WERI-Rb-1 (cell line): ENCODE data around the gene GPRC5A.
"Not testable (repeated sequence)": the region's sequence is repeated elsewhere in the genome, so short reads cannot be mapped to it uniquely, and the experiment has no call there.

Experiments
- DNase-seq: peaks from one replicate; pipeline ENCODE4 v3.0.0-alpha.2; 2020
- H3K27ac ChIP-seq: fragments of 250-450 bp; sonication (Bioruptor Pico); 2 replicates; pipeline ENCODE4 v1.5.1; 2020; ENCODE audit warnings: mild to moderate bottlenecking, moderate library complexity
- H3K27me3 ChIP-seq: fragments of 250-450 bp; sonication (Bioruptor Pico); 2 replicates; pipeline ENCODE4 v1.5.1; 2021; ENCODE audit warnings: mild to moderate bottlenecking, low read depth, moderate library complexity; ENCODE audit not compliant: insufficient read depth, severe bottlenecking
- H3K36me3 ChIP-seq: fragments of 250-450 bp; sonication (Bioruptor Pico); 2 replicates; pipeline ENCODE4 v1.5.1; 2020; ENCODE audit warnings: mild to moderate bottlenecking, moderate library complexity
- H3K4me3 ChIP-seq: 2 replicates; pipeline ENCODE4 v1.5.1; 2011; ENCODE audit warnings: low read depth, mild to moderate bottlenecking, control low read depth, low read length
- H3K9me3 ChIP-seq: fragments of 250-450 bp; sonication (Bioruptor Pico); 2 replicates; pipeline ENCODE4 v1.5.1; 2021; ENCODE audit warnings: mild to moderate bottlenecking, moderate library complexity; ENCODE audit not compliant: severe bottlenecking
- TF ChIP-seq, protein P1 (sequence below): IDR thresholded peaks from 2 replicates; pipeline ENCODE4 v1.5.1; 2011; ENCODE audit warnings: low read depth, mild to moderate bottlenecking, control low read depth, inconsistent platforms, low read length

The GPRC5A gene

DNA sequence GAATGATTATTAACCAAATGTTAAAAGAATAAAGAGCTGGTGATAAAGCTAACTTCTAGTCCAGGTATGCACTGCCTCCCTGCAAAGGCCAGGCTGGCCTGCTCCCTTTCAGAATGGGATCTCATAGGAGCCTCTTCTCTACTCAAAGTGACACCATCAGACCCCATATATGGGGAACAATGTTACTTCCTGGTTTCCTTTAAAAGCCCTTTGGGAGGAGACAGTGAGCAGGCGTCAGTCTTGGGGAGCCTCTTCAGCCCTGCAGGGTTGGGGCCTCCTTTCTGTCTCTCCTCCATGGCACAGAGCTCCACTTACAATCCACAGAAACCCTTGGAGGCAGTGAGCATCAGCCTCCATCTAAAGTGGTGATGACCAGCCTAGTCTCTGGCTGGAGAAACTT lies 17.3 kb upstream of the GPRC5A start:
- TF ChIP-seq, protein P1, sequence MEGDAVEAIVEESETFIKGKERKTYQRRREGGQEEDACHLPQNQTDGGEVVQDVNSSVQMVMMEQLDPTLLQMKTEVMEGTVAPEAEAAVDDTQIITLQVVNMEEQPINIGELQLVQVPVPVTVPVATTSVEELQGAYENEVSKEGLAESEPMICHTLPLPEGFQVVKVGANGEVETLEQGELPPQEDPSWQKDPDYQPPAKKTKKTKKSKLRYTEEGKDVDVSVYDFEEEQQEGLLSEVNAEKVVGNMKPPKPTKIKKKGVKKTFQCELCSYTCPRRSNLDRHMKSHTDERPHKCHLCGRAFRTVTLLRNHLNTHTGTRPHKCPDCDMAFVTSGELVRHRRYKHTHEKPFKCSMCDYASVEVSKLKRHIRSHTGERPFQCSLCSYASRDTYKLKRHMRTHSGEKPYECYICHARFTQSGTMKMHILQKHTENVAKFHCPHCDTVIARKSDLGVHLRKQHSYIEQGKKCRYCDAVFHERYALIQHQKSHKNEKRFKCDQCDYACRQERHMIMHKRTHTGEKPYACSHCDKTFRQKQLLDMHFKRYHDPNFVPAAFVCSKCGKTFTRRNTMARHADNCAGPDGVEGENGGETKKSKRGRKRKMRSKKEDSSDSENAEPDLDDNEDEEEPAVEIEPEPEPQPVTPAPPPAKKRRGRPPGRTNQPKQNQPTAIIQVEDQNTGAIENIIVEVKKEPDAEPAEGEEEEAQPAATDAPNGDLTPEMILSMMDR, result no peak
- H3K27ac ChIP-seq, result no peak overlapping the region

DNA sequence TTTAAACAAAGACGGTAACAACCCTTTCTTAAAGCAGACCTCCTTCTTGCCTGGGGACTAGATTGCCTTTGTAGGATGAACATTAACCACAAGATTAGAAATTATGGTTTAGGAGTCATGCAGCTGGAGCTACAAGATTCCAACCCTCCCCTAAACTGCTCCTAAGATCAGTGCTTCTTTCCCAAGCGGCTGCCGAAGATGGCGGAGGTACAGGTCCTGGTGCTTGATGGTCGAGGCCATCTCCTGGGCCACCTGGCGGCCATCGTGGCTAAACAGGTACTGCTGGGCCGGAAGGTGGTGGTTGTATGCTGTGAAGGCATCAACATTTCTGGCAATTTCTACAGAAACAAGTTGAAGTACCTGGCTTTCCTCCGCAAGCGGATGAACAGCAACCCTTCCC lies 16.1 kb upstream of the GPRC5A start:
- not testable (repeated sequence) for H3K9me3 ChIP-seq, H3K36me3 ChIP-seq, H3K4me3 ChIP-seq, DNase-seq, H3K27ac ChIP-seq, H3K27me3 ChIP-seq

More for the DNA sequence above, 17.3 kb upstream of the GPRC5A start:
- no peaks in the 10 kb centered on the region for H3K9me3 ChIP-seq
- DNase-seq, result no peak
- H3K36me3 ChIP-seq, result no peaks in the 10 kb centered on the region
- H3K4me3 ChIP-seq, result no peak overlapping the region
- H3K27me3 ChIP-seq, result no peaks in the 10 kb centered on the region

DNA sequence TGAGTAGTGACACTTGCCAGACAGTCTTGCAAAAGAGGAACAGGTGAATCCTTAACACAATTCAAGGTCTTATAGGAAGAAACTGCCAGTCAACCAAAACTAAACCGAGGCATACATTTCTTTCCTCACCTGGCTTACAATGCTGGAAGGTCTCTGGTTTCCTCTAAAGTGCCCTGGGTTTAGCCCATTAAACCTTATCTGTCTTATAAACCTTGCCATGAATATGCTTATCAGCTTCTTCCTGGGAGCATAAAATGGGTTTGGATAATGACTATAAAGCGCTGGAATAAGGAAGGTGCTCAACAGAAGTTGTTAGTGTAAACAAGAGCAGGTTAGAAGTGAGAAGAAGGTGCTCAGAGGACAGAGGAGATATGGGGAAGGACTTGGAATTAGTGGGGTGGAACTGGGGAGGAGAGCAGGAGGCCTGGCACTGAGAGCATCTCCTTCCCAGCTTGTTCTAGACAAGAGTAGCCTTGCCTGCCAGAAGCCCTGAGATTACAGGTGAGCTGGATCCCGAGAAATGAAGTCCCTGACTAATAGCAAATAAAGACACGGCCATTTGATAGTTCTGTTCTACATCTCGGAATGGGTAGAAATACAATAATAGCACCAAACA lies 14.1 kb upstream of the GPRC5A start:
- no peak overlapping the region for H3K4me3 ChIP-seq
- TF ChIP-seq, protein P1, result no peak
- no peaks in the 10 kb centered on the region for H3K36me3 ChIP-seq
- DNase-seq, result no peak
- no peak overlapping the region for H3K27ac ChIP-seq
- H3K9me3 ChIP-seq, result no peaks in the 10 kb centered on the region
- no peaks in the 10 kb centered on the region for H3K27me3 ChIP-seq

DNA sequence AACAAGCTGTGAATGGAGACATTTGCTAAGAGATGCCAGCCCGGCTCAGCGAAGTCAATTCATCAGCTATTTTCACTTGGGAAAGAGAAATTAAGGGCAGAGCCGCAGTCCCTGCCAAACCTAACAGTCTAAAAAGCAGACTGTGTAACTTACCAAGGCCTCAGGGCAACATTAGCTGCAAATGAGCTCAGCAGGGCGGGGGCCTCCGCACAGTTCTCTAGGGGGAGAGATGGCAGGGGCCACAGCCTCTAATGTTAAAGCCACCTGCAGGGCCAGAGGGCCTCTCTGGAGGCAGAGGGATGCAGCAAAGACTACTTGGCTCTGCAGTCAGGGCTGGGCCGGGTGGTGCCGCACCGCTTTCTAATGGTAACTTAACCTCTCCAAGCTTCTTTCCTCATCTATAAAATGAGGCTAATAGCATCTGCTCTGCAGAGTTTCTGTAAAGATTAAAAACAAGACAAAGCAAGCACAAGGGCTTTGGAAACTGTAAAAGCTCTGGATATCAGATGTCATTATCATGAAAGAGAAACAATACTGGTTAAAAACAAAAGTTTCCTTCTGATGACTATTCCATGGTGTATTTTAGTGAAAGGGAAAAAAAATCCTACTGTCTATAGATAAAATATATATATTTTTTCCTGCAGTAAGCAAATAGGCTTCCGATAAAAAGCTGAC lies 13.4 kb upstream of the GPRC5A start:
- no peak overlapping the region for H3K4me3 ChIP-seq
- H3K27me3 ChIP-seq, result no peaks in the 10 kb centered on the region
- H3K27ac ChIP-seq, result no peak overlapping the region
- H3K36me3 ChIP-seq, result no peaks in the 10 kb centered on the region
- no peaks in the 10 kb centered on the region for H3K9me3 ChIP-seq
- TF ChIP-seq, protein P1, result no peak
- DNase-seq, result no peak

DNA sequence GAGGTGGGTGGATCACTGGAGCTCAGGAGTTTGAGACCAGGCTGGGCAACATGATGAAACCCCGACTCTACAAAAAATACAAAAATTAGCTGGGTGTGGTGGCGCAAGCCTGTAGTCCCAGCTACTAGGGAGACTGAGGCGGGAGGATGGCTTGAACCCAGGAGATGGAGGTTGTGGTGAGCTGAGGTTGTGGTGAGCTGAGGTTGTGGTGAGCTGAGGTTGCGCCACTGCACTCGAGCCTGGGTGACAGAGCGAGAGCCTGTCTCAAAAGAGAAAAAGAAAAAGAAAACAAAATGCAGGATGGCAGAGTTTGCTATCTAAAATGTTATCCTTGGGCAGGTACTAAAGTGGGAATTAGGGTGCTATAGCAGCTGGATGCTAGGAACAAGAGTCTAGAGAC lies 10.8 kb upstream of the GPRC5A start:
- DNase-seq, result no peak
- TF ChIP-seq, protein P1, result no peak
- H3K4me3 ChIP-seq, result no peak overlapping the region
- H3K36me3 ChIP-seq, result no peaks in the 10 kb centered on the region
- no peaks in the 10 kb centered on the region for H3K9me3 ChIP-seq
- no peaks in the 10 kb centered on the region for H3K27me3 ChIP-seq
- no peak overlapping the region for H3K27ac ChIP-seq

DNA sequence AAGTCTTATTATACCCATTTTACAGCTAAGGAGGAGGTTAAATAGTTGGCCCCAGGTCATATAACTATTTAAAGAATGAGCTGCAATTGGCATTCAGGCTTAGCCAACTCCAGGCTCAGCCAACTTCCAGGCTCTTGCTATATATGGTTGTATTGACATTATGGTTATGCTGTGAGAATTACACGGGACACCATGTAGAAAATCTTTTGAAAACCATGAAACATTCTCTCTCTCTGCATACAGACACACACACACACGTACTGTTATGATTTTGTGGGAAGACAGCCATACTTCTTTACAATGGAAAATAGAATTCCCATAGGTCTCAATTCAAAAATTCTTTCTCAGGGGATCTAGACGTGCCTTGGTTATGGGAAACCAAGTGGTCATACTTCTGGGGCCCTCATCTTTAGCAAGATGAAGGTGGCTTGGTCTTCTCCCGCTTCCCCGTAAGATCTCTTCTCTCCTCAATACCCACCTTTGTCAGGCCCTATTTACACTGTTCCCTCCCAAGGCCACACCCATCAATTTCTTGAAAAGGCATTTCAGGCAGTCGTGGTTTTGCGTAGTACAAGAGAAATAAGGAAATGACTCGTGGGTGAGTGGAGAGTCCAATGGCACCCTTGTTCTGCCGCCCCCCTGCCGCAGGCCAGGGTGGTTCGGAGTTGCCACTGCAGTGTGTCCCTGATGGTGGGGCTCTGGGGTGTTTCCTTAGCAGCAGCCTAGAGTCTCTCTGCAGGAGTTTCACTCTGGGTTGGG lies 10.0 kb upstream of the GPRC5A start:
- no peak for DNase-seq
- H3K27ac ChIP-seq, result no peak overlapping the region
- H3K4me3 ChIP-seq, result no peak overlapping the region
- no peaks in the 10 kb centered on the region for H3K9me3 ChIP-seq
- H3K27me3 ChIP-seq, result no peaks in the 10 kb centered on the region
- H3K36me3 ChIP-seq, result no peaks in the 10 kb centered on the region
- TF ChIP-seq, protein P1, result no peak
